Stimulated activated naive CD8-positive, alpha-beta T cell treated with anti-CD3 and anti-CD28 coated beads, Interleukin-15, Interleukin-2, amounts not matched to agents 100 U/mL and 50 U/mL, for 24 hours (primary cell): ENCODE results near the gene CLSTN2.

ENCODE experiments used
- ATAC-seq: fragments of 150-1000 bp; cut with Tn5 transposase; one replicate; pipeline ENCODE4 v1.10.0; 2021
- DNase-seq: peaks from one replicate; pipeline ENCODE4 v3.0.0; 2021

Gene CLSTN2

GRCh38 chr3:140456974-140457373, 522.0 kb downstream of the CLSTN2 start:
- no peak for DNase-seq
- ATAC-seq: no peak

DNA sequence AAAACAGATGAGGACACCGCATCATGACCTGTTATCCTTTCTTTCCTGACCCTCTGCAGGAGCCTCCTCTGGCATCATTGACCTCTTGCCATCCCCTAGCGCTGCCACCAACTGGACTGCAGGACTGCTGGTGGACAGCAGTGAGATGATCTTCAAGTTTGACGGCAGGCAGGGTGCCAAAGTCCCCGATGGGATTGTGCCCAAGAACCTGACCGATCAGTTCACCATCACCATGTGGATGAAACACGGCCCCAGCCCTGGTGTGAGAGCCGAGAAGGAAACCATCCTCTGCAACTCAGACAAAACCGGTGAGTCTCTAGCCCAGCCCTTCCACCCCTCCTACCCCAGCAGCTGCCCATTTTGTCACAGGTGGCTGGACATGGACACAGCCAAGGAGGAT, 524.5 kb downstream of the CLSTN2 start:
- ATAC-seq: no peak

DNA sequence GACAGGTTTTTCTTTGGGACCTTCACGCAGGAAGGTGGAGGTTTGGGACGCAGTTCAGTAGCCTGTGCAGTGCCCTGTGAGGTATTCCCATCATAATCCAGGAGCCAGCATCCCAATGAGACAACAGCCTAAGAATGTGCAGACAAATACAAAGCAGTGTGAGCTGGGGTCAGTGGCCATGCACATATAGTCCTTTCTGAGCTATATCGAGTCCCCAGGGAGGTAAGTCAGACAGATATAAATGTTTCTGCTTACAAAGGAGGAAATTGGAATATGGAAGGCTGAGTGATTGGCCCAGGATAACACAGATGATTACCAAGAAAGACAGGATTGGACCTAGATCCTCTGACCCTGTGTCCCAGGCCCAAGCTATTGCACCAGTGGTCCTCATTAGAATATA, 526.3 kb downstream of the CLSTN2 start:
- ATAC-seq (no peak), DNase-seq (no peak)

More for the DNA sequence above, 524.5 kb downstream of the CLSTN2 start:
- DNase-seq: no peak

GRCh38 chr3:140463355-140463754, 528.4 kb downstream of the CLSTN2 start:
- DNase-seq: no peak
- ATAC-seq: no peak

GRCh38 chr3:140465988-140466387, 531.0 kb downstream of the CLSTN2 start:
- no peak for DNase-seq
- ATAC-seq: no peak

DNA sequence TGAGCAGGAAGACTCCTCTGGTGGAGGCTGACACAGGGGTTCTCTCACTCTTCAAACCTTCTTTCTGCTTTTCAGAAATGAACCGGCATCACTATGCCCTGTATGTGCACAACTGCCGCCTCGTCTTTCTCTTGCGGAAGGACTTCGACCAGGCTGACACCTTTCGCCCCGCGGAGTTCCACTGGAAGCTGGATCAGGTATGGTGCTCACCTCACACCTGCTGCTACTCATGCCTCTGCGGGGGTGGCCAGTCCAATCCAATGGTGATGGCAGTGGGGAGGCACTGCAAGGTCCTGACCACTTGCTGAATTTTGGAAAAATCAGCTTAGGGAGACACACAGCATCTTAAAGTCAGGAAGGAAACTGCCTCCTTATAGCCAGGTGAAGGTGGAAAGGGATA, 531.5 kb downstream of the CLSTN2 start:
- DNase-seq (no peak), ATAC-seq (no peak)

DNA sequence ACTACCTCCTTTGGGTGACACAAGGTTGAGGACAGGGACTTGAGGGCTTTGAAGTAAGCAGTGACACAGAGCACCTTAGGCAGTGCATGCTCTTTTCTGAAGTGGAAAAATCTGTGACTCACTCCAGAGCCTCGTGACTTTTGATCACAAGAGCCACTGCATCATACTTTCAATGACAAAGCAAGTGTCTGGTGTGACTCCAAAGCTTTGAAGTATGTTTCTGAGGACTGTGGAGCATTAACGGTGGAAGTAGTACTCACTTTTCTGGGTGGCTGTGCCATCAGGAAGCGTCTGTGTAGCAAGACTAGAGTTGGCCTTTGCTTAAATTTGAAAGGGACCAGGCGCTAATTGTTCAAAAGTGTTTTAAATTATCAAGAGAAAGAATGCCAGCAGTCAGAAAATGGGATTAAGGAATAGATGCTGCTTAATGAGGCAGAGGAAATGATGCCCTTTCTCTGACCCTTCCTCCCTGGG, 532.2 kb downstream of the CLSTN2 start:
- no peak for DNase-seq
- peak; percentile 88 for ATAC-seq

GRCh38 chr3:140467796-140468315, 532.9 kb downstream of the CLSTN2 start:
- DNase-seq: no peak
- no peak for ATAC-seq

GRCh38 chr3:140468407-140468806, 533.4 kb downstream of the CLSTN2 start:
- ATAC-seq (no peak), DNase-seq (no peak)

GRCh38 chr3:140469491-140469890, 534.5 kb downstream of the CLSTN2 start:
- no peak for ATAC-seq

GRCh38 chr3:140470211-140470610, 535.2 kb downstream of the CLSTN2 start:
- ATAC-seq: no peak
- DNase-seq: no peak

More at GRCh38 chr3:140469491-140469890, 534.5 kb downstream of the CLSTN2 start:
- no peak for DNase-seq

DNA sequence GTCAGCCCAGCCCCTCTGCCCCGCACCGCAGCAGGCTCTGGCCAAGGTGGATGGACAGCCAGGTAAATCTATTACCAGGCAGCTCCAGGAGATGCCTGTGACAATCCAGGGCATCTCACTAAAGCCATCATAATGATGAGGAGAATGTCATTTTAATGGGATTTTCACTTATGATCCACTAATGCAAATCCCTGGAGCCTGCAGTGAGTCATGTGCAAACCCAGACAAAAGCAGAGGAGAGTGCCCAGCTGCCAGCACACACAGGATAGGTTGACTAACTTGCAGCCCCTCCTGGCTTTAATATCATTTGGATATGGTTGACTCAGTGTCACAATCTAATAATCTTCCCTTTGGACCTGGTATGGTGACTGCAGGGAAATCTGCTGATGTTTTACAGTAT, 536.0 kb downstream of the CLSTN2 start:
- no peak for ATAC-seq
- DNase-seq: no peak

DNA sequence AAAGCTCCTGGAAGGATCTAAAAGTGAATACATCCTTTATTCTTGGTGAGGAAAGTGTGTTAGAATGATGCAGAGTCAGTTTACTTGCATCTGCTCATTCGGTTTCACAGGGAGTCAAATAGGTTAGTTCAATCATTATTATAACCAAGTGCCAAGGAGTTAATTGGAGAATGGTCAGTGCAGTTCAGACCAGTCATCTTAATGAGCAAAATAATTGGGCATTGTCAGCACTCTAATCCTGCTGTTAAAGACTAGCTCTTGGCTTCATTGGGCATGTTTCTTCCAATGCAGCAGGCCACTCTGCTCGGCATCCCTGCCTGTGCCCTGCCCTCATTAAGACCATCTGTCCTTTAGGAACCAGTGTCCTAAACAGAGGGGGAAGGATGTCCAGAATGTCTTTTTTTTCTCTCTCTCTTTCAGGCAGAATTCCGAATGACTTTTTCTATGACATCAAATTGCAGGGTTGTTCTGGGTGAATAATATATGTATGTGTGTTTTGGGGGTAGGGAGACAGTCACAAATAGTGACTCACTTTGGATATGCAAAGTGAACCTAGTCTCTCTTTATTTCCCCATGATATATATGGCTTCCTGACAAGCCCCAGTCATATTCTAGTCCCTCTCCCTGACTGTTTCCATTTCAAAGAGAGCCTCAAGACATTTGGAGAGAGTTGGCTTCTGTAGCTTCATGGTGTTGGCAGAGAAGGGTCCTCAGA, 537.5 kb downstream of the CLSTN2 start:
- ATAC-seq (no peak), DNase-seq (no peak)

GRCh38 chr3:140487566-140487965, 552.6 kb downstream of the CLSTN2 start:
- no peak for DNase-seq

GRCh38 chr3:140493271-140493670, 558.3 kb downstream of the CLSTN2 start:
- DNase-seq (no peak), ATAC-seq (no peak)

More at GRCh38 chr3:140487566-140487965, 552.6 kb downstream of the CLSTN2 start:
- no peak for ATAC-seq

- ATAC-seq (no peak), DNase-seq (no peak)
These were observed 560.0 kb downstream of the CLSTN2 start for GRCh38 chr3:140494970-140495369.

GRCh38 chr3:140497331-140497730, 562.3 kb downstream of the CLSTN2 start:
- no peak for DNase-seq
- ATAC-seq: no peak

DNA sequence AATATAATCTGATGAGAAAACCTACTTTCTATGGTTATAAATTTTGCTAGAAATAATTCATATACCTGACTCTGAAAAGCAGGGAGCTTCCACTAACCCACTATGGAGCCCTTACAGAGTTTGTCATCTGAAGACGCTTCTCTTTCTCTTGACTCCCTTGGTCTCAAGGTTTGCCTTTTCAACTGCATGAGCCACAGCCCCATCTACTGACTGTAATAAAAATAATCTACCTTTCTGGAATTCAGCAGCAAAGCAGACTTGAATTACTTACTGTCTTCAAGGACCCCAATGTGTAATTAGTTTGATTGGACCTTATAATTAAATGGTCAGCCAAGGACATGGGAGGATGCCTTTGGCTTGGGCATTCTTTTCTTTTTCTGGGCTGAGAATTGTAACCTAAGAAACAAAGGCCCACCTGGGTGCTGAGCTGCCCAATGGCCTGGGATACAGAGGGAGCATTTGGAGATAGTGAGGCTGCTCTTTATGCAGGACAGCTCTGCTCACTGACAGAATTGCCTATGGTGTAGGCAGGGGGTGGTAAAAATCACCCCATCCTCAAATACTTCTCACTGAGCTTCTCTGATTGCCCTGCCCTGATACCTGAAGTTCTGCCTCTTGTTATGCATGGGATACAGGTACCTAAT, 564.3 kb downstream of the CLSTN2 start:
- DNase-seq: no peak
- no peak for ATAC-seq

GRCh38 chr3:140500473-140500872, 565.5 kb downstream of the CLSTN2 start:
- DNase-seq: no peak
- ATAC-seq: no peak

DNA sequence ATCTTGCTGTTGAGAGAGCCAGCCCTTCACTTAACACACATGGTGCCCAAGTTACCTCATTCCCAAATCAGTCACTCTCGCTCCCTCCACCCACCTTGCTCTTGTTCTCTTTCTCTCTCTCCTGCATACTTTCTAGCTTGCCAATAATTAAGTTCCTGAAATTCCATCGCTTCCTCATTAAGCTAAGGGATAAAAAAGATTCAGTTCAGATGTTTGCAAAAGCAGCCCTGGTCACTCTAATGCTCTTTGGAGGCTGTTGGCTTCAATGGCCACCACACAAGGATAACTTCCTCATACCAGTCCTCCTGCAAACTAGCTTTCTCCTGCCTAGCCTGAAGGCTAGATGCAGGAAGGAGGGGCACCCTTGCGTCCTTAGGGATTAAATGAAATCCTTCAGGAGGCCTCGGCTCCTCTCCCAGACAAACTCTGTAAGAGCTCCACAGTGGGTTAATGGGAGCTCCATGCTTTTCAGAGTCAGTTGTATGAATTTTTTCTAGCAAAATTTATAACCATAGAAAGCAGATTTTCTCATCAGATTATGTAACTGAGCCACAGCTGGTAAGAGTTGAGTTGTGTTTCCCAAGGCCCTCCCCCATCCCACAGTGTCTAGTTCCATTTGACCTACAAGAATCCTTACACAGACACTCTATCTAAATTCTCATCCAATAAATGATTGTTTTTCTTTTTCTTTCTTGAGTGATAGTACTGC, 566.2 kb downstream of the CLSTN2 start:
- no peak for ATAC-seq
- DNase-seq: no peak

DNA sequence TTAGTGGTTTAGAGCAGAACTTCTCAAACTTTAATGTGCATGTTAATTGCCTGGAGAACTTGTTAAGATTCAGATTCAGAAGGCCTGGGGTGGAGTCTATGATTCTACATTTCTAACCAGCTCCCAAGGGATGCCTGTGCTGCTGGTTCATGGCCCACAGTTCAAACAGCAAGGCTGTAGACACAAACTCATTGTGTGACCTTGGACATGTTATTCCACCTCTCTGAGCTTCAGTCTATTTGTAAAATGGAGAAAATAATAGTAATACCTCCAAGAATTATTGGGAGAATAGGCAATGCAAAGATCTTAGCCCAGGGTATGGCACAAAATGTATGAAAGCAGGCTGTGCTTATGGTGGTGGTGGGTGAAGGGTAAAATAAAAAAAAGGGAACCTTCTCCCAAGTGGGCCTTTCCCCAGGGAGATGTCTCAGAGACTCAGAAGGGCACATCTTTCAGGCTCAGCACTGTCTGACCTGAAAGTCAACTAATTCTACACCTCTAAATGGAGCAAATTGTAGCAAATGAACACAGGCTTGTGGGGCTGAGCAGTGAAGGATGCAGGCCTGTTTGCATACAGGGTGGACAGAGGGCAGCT, 566.9 kb downstream of the CLSTN2 start:
- ATAC-seq (no peak), DNase-seq (no peak)

GRCh38 chr3:140505213-140505612, 570.2 kb downstream of the CLSTN2 start:
- ATAC-seq (no peak), DNase-seq (no peak)
